NT2/D1 (cell line): Measurements from ENCODE around the gene NKD1.

Experiments used
- SUZ12 ChIP-seq: IDR thresholded peaks from 2 replicates; pipeline ENCODE4 v1.6.1; 2011; ENCODE audit not compliant: insufficient read length, insufficient read depth; ENCODE audit errors: extremely low read depth
- YY1 ChIP-seq: IDR thresholded peaks from 2 replicates; pipeline ENCODE4 v1.6.1; 2011; ENCODE audit not compliant: insufficient read length, insufficient read depth
- ZNF274 ChIP-seq: IDR thresholded peaks from 2 replicates; pipeline ENCODE4 v1.6.1; 2011; ENCODE audit warnings: mild to moderate bottlenecking, low read depth, low read length

- no peak for TF ChIP-seq SUZ12
- TF ChIP-seq ZNF274 = no peak
- no peak for TF ChIP-seq YY1
These were observed 11.8 kb downstream of the NKD1 start for GRCh38 chr16:50559804-50560514.
